Muscle of back (tissue), 11 donors: ENCODE data around the gene FOXL2NB. TPM values are rescaled to one million over a fixed set of nuclear protein-coding genes. Genes with fewer than 3 reads are reported as not detected.

Experiments
- DNase-seq, 3 donors: peaks; one replicate each; pipeline versions ENCODE4 v3.0.0 to v3.0.0-alpha.2; 2013
- polyA plus RNA-seq, 10 donors: library from polyadenylated mRNA; unstranded; fragments of 120-200 nt; gene quantifications; one replicate each; pipeline ENCODE4 v1.2.1, GENCODE V29; 2013; ENCODE audit not compliant: insufficient read length in 10 of 10

The FOXL2NB gene
- polyA plus RNA-seq, 10 donors: 0.05 to 0.35 (median 0.13) TPM; not detected in 3

GRCh38 chr3:138928727-138929372, 18.2 kb upstream of the FOXL2NB start:
- DNase-seq: no peak

GRCh38 chr3:138933068-138933668, 13.8 kb upstream of the FOXL2NB start:
- no peak for DNase-seq

GRCh38 chr3:138933981-138934691, 12.9 kb upstream of the FOXL2NB start:
- DNase-seq: peak in 1 of 3 donors; percentile 5

- DNase-seq: no peak
Measured at GRCh38 chr3:138935505-138935862, 11.5 kb upstream of the FOXL2NB start.

- DNase-seq: peak in 2 of 3 donors; percentile 74 to 85
Measured at GRCh38 chr3:138935863-138936740, 10.9 kb upstream of the FOXL2NB start.

GRCh38 chr3:138936741-138937689, 10.0 kb upstream of the FOXL2NB start:
- DNase-seq: peak in 1 of 3 donors; percentile 34

- DNase-seq: peak in 1 of 3 donors; percentile 26
Measured at GRCh38 chr3:138937690-138938055, 9.3 kb upstream of the FOXL2NB start.

- DNase-seq: peak in 1 of 3 donors; percentile 17
Measured at GRCh38 chr3:138938056-138938876, 8.8 kb upstream of the FOXL2NB start.

- DNase-seq: no peak
Measured at GRCh38 chr3:138938877-138939560, 8.0 kb upstream of the FOXL2NB start.

GRCh38 chr3:138939561-138940241, 7.3 kb upstream of the FOXL2NB start:
- peak in 1 of 3 donors; percentile 24 for DNase-seq

GRCh38 chr3:138940446-138940845, 6.6 kb upstream of the FOXL2NB start:
- DNase-seq: no peak

- peak in 1 of 3 donors; percentile 27 for DNase-seq
Measured at GRCh38 chr3:138941259-138941885, 5.6 kb upstream of the FOXL2NB start.

- DNase-seq: no peak
Measured at GRCh38 chr3:138942271-138942670, 4.7 kb upstream of the FOXL2NB start.

GRCh38 chr3:138942861-138943623, 4.0 kb upstream of the FOXL2NB start:
- peak in 1 of 3 donors; percentile 21 for DNase-seq

- peak in 2 of 3 donors; percentile 38 to 79 for DNase-seq
Measured at GRCh38 chr3:138943724-138944653, 3.0 kb upstream of the FOXL2NB start.

GRCh38 chr3:138944654-138944928, 2.4 kb upstream of the FOXL2NB start:
- no peak for DNase-seq
